ENCODE measurements around the gene LMX1B. TPM values are rescaled to one million over a fixed set of nuclear protein-coding genes. Genes with fewer than 3 reads are reported as not detected.
"Not testable (repeated sequence)": the region's sequence is repeated elsewhere in the genome, so short reads cannot be mapped to it uniquely, and the experiment has no call there.

The LMX1B gene
- total and polyA plus RNA-seq, 4 experiments from 2014 or later = not detected

GRCh38 chr9:126705767-126706697 is 92.3 kb downstream of the LMX1B start:
- H3K9me3 ChIP-seq (ENCODE audit: control insufficient read depth in 1 of 2, low read length in 2 of 2) = no peaks in the 10 kb centered on the region
- intact Hi-C loops (cut with micrococcal nuclease) = loop anchor here (1.0 kb wide), 3 partner anchors 13 to 75 kb away; no protein-coding TSS in a partner anchor
- H3K36me3 ChIP-seq (ENCODE audit: insufficient read depth, low read length) = no peaks in the 10 kb centered on the region
- ChIA-PET CTCF (ENCODE audit: partially characterized antibody) (interaction anchor here (0.8 to 13.1 kb wide), 30 partner anchors 9 to 100 kb away, joined by 3 to 587 read pairs (median 7); partner anchors contain the start of gene ZBTB43), POLR2A (ENCODE audit: partially characterized antibody) (interaction anchor here (1.2 to 3.9 kb wide), 8 partner anchors 12 to 99 kb away, joined by 3 to 42 read pairs (median 4); partner anchors contain the start of gene ZBTB43)
- H3K36me3 Mint-ChIP-seq = no peaks in the 10 kb centered on the region
- peaks cover 14 to 16% of the 10 kb centered on the region in 2 donors for H3K27me3 Mint-ChIP-seq
- peaks cover 7 to 21% (median 14%) of the 10 kb centered on the region in 4 donors for H3K4me1 Mint-ChIP-seq
- peaks cover 17% of the 10 kb centered on the region for H3K4me1 ChIP-seq (ENCODE audit: insufficient read depth, low read length)
- H3K4me3 Mint-ChIP-seq = peak overlapping the region in 5 of 8 donors; percentile 17 to 79 (median 57)
- no peak overlapping the region for H3K27ac ChIP-seq (ENCODE audit: low read depth, low read length)
- H3K4me3 ChIP-seq (ENCODE audit: low read length in 2 of 2) = no peak overlapping the region
- H3K27ac Mint-ChIP-seq = peak overlapping the region in 3 of 7 donors; percentile 23 to 53 (median 37)
- H3K9me3 Mint-ChIP-seq = no peaks in the 10 kb centered on the region
- peak; percentile 56 to 71 (median 61) for DNase-seq
- H3K27me3 ChIP-seq (ENCODE audit: insufficient read depth, low read length) = peaks cover 10% of the 10 kb centered on the region

GRCh38 chr9:126706698-126707053 is 92.9 kb downstream of the LMX1B start:
- H3K4me1 ChIP-seq (ENCODE audit: insufficient read depth, low read length) = peaks cover 17% of the 10 kb centered on the region
- no peak overlapping the region for H3K4me3 ChIP-seq (ENCODE audit: low read length in 2 of 2)
- H3K4me1 Mint-ChIP-seq = peaks cover 7 to 21% (median 14%) of the 10 kb centered on the region in 4 donors
- H3K4me3 Mint-ChIP-seq = no peak overlapping the region
- DNase-seq = no peak
- H3K9me3 Mint-ChIP-seq = no peaks in the 10 kb centered on the region
- no peaks in the 10 kb centered on the region for H3K36me3 ChIP-seq (ENCODE audit: insufficient read depth, low read length)
- POLR2A ChIA-PET (ENCODE audit: partially characterized antibody) = interaction anchor here (1.2 to 3.9 kb wide), 5 partner anchors 14 to 98 kb away, joined by 4 to 42 read pairs (median 10); partner anchors contain the start of gene ZBTB43
- peaks cover 11 to 12% of the 10 kb centered on the region in 2 donors for H3K27me3 Mint-ChIP-seq
- no peak overlapping the region for H3K27ac Mint-ChIP-seq
- no peak overlapping the region for H3K27ac ChIP-seq (ENCODE audit: low read depth, low read length)
- no peaks in the 10 kb centered on the region for H3K36me3 Mint-ChIP-seq
- CTCF ChIA-PET (ENCODE audit: partially characterized antibody) = interaction anchor here (0.8 to 13.1 kb wide), 29 partner anchors 9 to 100 kb away, joined by 3 to 587 read pairs (median 7); partner anchors contain the start of gene ZBTB43
- H3K9me3 ChIP-seq (ENCODE audit: control insufficient read depth in 1 of 2, low read length in 2 of 2) = no peaks in the 10 kb centered on the region
- intact Hi-C loops (cut with micrococcal nuclease) = loop anchor here (1.0 kb wide), 1 partner anchor 13 kb away; no protein-coding TSS in a partner anchor
- H3K27me3 ChIP-seq (ENCODE audit: insufficient read depth, low read length) = peaks cover 10% of the 10 kb centered on the region

- no peaks in the 10 kb centered on the region for H3K36me3 ChIP-seq (ENCODE audit: insufficient read depth, low read length)
- intact Hi-C loops (cut with micrococcal nuclease) = no loop called here
- Mint-ChIP-seq H3K27ac (no peak overlapping the region), H3K9me3 (no peaks in the 10 kb centered on the region), H3K4me3 (no peak overlapping the region), H3K27me3 (peaks cover 8 to 9% of the 10 kb centered on the region in 2 donors), H3K4me1 (peaks cover 7 to 21% (median 14%) of the 10 kb centered on the region in 4 donors), H3K36me3 (no peaks in the 10 kb centered on the region)
- CTCF ChIA-PET (ENCODE audit: partially characterized antibody) = interaction anchor here (0.8 to 13.1 kb wide), 25 partner anchors 8 to 97 kb away, joined by 3 to 587 read pairs (median 8); partner anchors contain the start of gene ZBTB43
- H3K27me3 ChIP-seq (ENCODE audit: insufficient read depth, low read length) = peaks cover 10% of the 10 kb centered on the region
- no peaks in the 10 kb centered on the region for H3K9me3 ChIP-seq (ENCODE audit: control insufficient read depth in 1 of 2, low read length in 2 of 2)
- POLR2A ChIA-PET (ENCODE audit: partially characterized antibody) = interaction anchor here (1.2 to 3.9 kb wide), 5 partner anchors 14 to 98 kb away, joined by 4 to 42 read pairs (median 10); partner anchors contain the start of gene ZBTB43
- H3K4me1 ChIP-seq (ENCODE audit: insufficient read depth, low read length) = peaks cover 17% of the 10 kb centered on the region
- no peak overlapping the region for H3K27ac ChIP-seq (ENCODE audit: low read depth, low read length)
- no peak for DNase-seq
- H3K4me3 ChIP-seq (ENCODE audit: low read length in 2 of 2) = no peak overlapping the region
Observed at GRCh38 chr9:126707083-126707482, 93.4 kb downstream of the LMX1B start.

- H3K4me1 ChIP-seq (ENCODE audit: insufficient read depth, low read length) = peaks cover 17% of the 10 kb centered on the region
- H3K4me1 Mint-ChIP-seq = peaks cover 7 to 21% (median 14%) of the 10 kb centered on the region in 4 donors
- H3K27ac Mint-ChIP-seq; H3K9me3 ChIP-seq (ENCODE audit: control insufficient read depth in 1 of 2, low read length in 2 of 2); H3K36me3 ChIP-seq (ENCODE audit: insufficient read depth, low read length); intact Hi-C loops (cut with micrococcal nuclease); H3K4me3 ChIP-seq (ENCODE audit: low read length in 2 of 2); H3K36me3 Mint-ChIP-seq; H3K27me3 ChIP-seq (ENCODE audit: insufficient read depth, low read length); H3K27me3 Mint-ChIP-seq; H3K27ac ChIP-seq (ENCODE audit: low read depth, low read length); H3K9me3 Mint-ChIP-seq; H3K4me3 Mint-ChIP-seq; DNase-seq: not testable (repeated sequence)
- POLR2A ChIA-PET (ENCODE audit: partially characterized antibody) = interaction anchor here (3.8 to 3.9 kb wide), 2 partner anchors 16 to 73 kb away, joined by 40 to 42 read pairs; no protein-coding TSS in a partner anchor
- CTCF ChIA-PET (ENCODE audit: partially characterized antibody) = interaction anchor here (1.3 to 13.1 kb wide), 13 partner anchors 8 to 82 kb away, joined by 3 to 587 read pairs (median 27); no protein-coding TSS in a partner anchor
Observed at GRCh38 chr9:126707712-126708111, 94.0 kb downstream of the LMX1B start.

- H3K9me3 ChIP-seq (ENCODE audit: control insufficient read depth in 1 of 2, low read length in 2 of 2) = no peaks in the 10 kb centered on the region
- H3K36me3 Mint-ChIP-seq = no peaks in the 10 kb centered on the region
- POLR2A ChIA-PET (ENCODE audit: partially characterized antibody) = no interaction called here
- H3K27me3 ChIP-seq (ENCODE audit: insufficient read depth, low read length) = peaks cover 10% of the 10 kb centered on the region
- DNase-seq = no peak
- intact Hi-C loops (cut with micrococcal nuclease) = no loop called here
- no peak overlapping the region for H3K4me3 Mint-ChIP-seq
- no peaks in the 10 kb centered on the region for H3K36me3 ChIP-seq (ENCODE audit: insufficient read depth, low read length)
- peaks cover 7 to 21% (median 14%) of the 10 kb centered on the region in 4 donors for H3K4me1 Mint-ChIP-seq
- H3K27me3 Mint-ChIP-seq = peaks cover 4 to 8% of the 10 kb centered on the region in 2 donors
- no peaks in the 10 kb centered on the region for H3K9me3 Mint-ChIP-seq
- H3K4me3 ChIP-seq (ENCODE audit: low read length in 2 of 2) = no peak overlapping the region
- CTCF ChIA-PET (ENCODE audit: partially characterized antibody) = interaction anchor here (0.9 to 13.1 kb wide), 3 partner anchors 12 to 72 kb away, joined by 3 to 587 read pairs (median 61); no protein-coding TSS in a partner anchor
- H3K27ac Mint-ChIP-seq = peak overlapping the region in 2 of 7 donors; percentile 41 to 64
- peaks cover 17% of the 10 kb centered on the region for H3K4me1 ChIP-seq (ENCODE audit: insufficient read depth, low read length)
- no peak overlapping the region for H3K27ac ChIP-seq (ENCODE audit: low read depth, low read length)
Observed at GRCh38 chr9:126708178-126708577, 94.5 kb downstream of the LMX1B start.

GRCh38 chr9:126709241-126709640 is 95.5 kb downstream of the LMX1B start:
- H3K4me3 Mint-ChIP-seq = no peak overlapping the region
- peaks cover 3 to 4% of the 10 kb centered on the region in 2 donors for H3K27me3 Mint-ChIP-seq
- no peaks in the 10 kb centered on the region for H3K9me3 Mint-ChIP-seq
- intact Hi-C loops (cut with micrococcal nuclease) = no loop called here
- H3K36me3 Mint-ChIP-seq = no peaks in the 10 kb centered on the region
- Histone ChIP-seq H3K4me3 (ENCODE audit: low read length in 2 of 2) (no peak overlapping the region), H3K4me1 (ENCODE audit: insufficient read depth, low read length) (peaks cover 17% of the 10 kb centered on the region), H3K9me3 (ENCODE audit: control insufficient read depth in 1 of 2, low read length in 2 of 2) (no peaks in the 10 kb centered on the region), H3K27ac (ENCODE audit: low read depth, low read length) (no peak overlapping the region), H3K27me3 (ENCODE audit: insufficient read depth, low read length) (peaks cover under 1% of the 10 kb centered on the region), H3K36me3 (ENCODE audit: insufficient read depth, low read length) (no peaks in the 10 kb centered on the region)
- peaks cover 7 to 21% (median 14%) of the 10 kb centered on the region in 4 donors for H3K4me1 Mint-ChIP-seq
- ChIA-PET CTCF (ENCODE audit: partially characterized antibody) (interaction anchor here (1.0 to 13.1 kb wide), 3 partner anchors 11 to 71 kb away, joined by 3 to 587 read pairs (median 61); no protein-coding TSS in a partner anchor), POLR2A (ENCODE audit: partially characterized antibody) (interaction anchor here (0.9 to 2.4 kb wide), 2 partner anchors 14 to 96 kb away, joined by 3 to 9 read pairs; partner anchors contain the start of gene ZBTB43)
- H3K27ac Mint-ChIP-seq = no peak overlapping the region
- DNase-seq = no peak

Measured in CD4-positive, alpha-beta memory T cell (primary cell).